Epithelial cell of esophagus (primary cell): Measurements from ENCODE around the gene MYBBP1A.

Experiments
- DNase-seq: peaks from one replicate; pipeline ENCODE4 v3.0.0; 2010; ENCODE audit warnings: low read depth
- H3K4me3 ChIP-seq: 2 replicates; pipeline ENCODE4 v1.5.1; 2011; ENCODE audit warnings: mild to moderate bottlenecking, low read length, control low read depth
- TF ChIP-seq, protein P1 (sequence below): IDR thresholded peaks from 2 replicates; pipeline ENCODE4 v1.5.1; 2011; ENCODE audit warnings: low read depth, mild to moderate bottlenecking, low read length, control low read depth, inconsistent platforms; ENCODE audit not compliant: insufficient read depth; ENCODE audit errors: missing control alignments

The MYBBP1A gene

DNA sequence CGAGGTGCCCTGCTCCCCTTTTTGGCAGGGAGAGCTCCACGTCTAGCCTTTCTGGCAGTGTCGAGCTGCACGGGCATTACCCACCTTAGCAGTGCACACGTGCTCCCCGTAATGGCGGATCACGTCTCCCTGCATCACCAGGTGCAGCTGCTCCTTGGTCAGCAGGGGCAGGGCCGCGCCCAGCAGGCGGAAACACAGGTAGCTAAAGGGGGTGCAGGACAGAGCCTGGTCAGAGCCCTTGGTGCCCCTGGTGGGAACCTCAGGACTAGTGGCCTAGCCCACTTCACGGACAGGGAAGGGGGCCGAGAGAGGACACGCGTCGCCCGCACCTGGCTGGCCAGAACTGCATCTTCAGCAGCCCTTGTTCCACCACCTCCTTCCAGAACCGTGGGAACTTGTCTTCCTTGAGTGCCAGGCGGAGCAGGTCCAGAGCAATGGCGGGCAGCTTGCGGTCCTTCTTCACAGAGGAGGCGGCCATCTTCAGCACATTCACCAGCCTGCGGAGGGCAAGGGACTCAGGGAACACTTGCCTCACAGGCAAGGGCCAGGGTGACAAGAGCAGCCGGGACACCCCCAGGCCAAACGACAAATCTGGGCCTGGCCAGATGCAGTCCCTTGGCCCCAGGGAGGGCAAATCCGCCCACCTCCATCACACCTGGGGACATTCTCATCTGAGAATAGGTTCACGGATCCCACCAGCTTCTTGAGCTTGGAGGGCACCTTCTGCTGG is 3.2 kb downstream of the MYBBP1A start:
- TF ChIP-seq, protein P1, sequence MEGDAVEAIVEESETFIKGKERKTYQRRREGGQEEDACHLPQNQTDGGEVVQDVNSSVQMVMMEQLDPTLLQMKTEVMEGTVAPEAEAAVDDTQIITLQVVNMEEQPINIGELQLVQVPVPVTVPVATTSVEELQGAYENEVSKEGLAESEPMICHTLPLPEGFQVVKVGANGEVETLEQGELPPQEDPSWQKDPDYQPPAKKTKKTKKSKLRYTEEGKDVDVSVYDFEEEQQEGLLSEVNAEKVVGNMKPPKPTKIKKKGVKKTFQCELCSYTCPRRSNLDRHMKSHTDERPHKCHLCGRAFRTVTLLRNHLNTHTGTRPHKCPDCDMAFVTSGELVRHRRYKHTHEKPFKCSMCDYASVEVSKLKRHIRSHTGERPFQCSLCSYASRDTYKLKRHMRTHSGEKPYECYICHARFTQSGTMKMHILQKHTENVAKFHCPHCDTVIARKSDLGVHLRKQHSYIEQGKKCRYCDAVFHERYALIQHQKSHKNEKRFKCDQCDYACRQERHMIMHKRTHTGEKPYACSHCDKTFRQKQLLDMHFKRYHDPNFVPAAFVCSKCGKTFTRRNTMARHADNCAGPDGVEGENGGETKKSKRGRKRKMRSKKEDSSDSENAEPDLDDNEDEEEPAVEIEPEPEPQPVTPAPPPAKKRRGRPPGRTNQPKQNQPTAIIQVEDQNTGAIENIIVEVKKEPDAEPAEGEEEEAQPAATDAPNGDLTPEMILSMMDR = no peak
- DNase-seq = no peak
- H3K4me3 ChIP-seq = no peak overlapping the region

DNA sequence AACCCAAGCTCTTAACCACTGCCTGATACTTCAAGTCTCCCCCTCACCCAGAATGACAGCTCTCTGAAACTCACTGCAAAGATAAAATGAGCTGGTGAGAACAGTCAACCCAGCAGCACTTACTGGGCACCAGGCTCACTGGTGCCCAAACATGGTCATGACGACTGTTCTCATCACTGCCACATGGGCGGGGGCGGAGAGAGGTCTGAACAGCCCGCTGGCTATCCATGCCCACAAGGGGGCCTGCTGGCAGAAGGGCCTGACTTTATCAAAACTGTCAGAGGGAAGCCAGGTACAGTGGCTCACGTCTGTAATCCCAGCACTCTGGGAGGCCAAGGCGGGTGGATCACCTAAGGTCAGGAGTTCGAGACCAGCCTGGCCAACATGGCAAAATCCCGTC is 4.0 kb downstream of the MYBBP1A start:
- TF ChIP-seq, protein P1 = no peak
- no peak for DNase-seq
- H3K4me3 ChIP-seq = no peak overlapping the region

DNA sequence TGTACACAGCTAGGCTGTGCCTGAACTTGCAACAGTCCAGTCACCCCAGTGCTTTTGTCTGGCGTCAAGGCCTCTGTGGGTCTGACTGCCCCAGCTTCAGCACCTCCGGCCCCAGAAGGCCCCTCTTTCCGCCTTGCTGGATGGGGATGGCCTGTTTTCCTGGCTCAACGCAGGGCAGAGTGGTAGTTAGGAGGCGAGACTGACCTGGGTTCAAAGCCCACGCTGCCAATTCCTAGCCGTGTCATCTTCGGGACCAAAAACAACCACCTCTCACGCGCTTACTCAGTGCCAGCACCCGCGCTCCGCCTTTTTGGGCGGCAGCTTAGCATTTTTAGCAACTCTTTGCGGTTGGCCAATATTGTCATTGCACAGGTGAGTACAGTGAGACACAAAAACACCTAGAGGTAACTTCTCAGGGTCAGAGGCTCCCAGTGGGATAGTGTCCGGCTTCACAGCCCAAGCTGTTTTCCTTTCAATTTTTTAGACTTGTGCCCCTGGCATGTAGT is 4.6 kb downstream of the MYBBP1A start:
- DNase-seq = no peak
- no peak overlapping the region for H3K4me3 ChIP-seq
- TF ChIP-seq, protein P1 = no peak

DNA sequence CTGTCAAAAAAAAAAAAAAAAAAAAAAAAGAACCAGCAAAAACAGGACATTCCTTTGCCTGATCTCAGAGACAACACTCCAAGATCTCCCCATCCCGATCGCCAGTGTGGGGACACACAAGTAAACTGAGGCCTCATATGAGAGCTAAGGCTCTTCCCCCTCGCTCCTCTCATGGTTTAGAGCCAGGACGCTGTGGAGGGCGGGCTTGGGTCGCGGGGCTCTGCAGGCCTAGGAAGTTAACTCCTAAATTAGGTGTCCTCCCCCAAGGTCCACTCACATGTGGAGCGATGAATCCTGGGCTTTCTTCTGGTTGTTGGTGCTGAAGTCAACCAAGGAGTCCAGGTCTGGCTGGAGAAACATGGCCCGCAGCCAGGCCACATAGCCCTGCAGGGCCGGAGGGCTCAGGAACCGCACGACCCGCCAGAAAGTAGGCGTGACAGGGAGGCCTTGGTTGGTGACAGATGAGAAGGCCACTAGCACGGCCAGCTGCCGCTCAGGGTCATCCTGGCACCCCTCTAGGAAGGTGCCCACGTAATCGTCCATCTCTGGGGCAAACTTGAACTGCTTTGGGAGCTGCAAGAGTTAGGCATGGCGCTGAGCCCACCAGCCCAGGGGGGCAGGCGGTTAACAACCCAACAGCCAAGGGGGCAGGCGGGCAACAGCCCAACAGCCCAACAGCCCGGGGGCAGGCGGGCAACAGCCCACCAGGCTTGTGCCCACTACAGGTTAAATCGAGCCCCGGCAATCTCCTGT is 5.2 kb downstream of the MYBBP1A start:
- no peak for DNase-seq
- H3K4me3 ChIP-seq = no peak overlapping the region
- TF ChIP-seq, protein P1 = no peak

DNA sequence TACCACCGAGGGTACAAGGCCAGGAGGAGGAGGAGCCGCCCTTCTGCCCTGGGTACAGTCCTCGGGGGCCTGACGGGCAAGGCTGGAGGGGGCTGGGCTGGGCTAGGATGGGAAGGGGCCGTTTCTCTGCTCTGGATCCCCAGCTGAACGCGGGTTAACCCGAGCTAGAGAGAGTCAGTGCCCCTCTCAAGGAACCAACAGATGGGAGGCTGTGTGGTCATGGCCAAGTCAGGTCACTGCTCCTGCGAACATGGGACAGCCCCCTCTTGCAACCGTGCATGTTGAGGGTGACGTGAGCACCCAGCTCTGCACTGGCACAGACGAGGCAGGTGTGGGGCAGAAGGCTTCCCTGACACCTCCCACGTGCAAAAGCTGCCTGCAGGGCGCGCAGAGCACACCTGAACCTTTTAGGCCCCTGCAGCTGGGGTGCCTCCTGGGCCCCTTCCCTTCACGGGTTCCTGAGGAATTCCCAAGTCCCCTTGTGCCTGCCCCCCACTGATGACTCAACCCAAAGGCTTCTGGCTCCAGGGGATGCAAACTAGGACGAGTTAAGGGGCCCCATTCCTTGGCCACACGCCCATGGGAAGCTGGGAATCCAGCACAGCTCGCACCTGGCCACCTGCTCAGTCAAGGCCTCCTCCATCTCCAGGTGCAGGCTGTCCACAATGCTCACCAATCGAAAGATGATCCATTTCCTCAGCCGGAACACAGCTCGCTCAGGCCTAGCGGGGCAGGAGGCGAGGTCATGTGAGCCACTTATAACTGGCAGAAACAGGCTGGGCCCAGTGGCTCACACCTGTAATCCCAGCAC is 6.3 kb downstream of the MYBBP1A start:
- TF ChIP-seq, protein P1 = no peak

DNA sequence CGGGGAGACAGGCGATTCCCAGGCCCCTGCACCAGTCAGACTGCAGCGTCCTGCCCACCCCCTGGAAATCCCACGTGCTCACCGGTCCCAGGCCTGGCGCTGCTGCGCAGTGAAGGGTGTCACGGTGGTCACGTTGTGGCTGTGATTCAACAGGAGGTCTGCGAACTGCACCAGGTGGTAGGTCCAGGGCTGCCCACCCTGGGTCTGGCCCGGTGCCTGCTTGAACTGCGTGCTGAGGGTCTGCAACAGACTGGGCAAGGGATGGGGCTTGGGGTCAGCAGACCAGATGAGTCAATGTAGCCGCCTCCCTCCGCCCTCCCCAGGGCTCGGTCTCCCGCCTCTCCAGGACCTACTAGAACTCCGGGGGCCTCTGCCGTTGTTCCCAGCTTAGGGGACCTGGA is 7.1 kb downstream of the MYBBP1A start:
- DNase-seq = no peak
- TF ChIP-seq, protein P1 = no peak
- H3K4me3 ChIP-seq = no peak overlapping the region

More for the DNA sequence above, 6.3 kb downstream of the MYBBP1A start:
- DNase-seq = peak; percentile 31
- H3K4me3 ChIP-seq = no peak overlapping the region
